HEK293 (cell line): ENCODE data around the gene TLE6.

Experiments
- CTCF ChIP-seq: fragments of 450-650 bp; formaldehyde crosslinking; IDR thresholded peaks from 2 replicates; pipeline ENCODE4 v1.5.1; 2016; ENCODE audit warnings: missing biosample characterization, missing genetic modification characterization
- RBAK ChIP-seq: fragments of 450-650 bp; formaldehyde crosslinking; IDR thresholded peaks from 2 replicates; pipeline ENCODE4 v1.5.1; 2016; ENCODE audit warnings: missing biosample characterization, missing genetic modification characterization
- ZNF530 ChIP-seq: fragments of 450-650 bp; formaldehyde crosslinking; IDR thresholded peaks from 2 replicates; pipeline ENCODE4 v1.5.1; 2016; ENCODE audit warnings: low read depth, missing biosample characterization, missing genetic modification characterization

- TF ChIP-seq CTCF (no peak), ZNF530 (tag by site-specific recombination) (no peak), RBAK (tag by site-specific recombination) (no peak)
These were observed 57.5 kb downstream of the TLE6 start for GRCh38 chr19:3034656-3035541.
